KMS-11 (cell line): ENCODE measurements around the gene TMEM88.
A peak's percentile ranks its signal among the peaks of the same experiment; 100 is the strongest.

Source experiments
- H2AFZ ChIP-seq: fragments of 200-600 bp; sonication (generic); 2 replicates; pipeline ENCODE4 v1.6.1; 2016; ENCODE audit warnings: antibody characterized with exemption, mixed run types, low read depth
- H3K27ac ChIP-seq: fragments of 200-600 bp; sonication (generic); 2 replicates; pipeline ENCODE4 v1.6.1; 2016; ENCODE audit warnings: mild to moderate bottlenecking, mixed run types
- H3K27me3 ChIP-seq: fragments of 200-600 bp; sonication (generic); 2 replicates; pipeline ENCODE4 v1.6.1; 2017; ENCODE audit warnings: mild to moderate bottlenecking, low read depth, mixed run types, moderate library complexity; ENCODE audit not compliant: insufficient read depth
- H3K36me3 ChIP-seq: fragments of 200-600 bp; sonication (generic); 2 replicates; pipeline ENCODE4 v1.6.1; 2017; ENCODE audit warnings: mild to moderate bottlenecking, mixed run types; ENCODE audit not compliant: insufficient read depth
- H3K4me1 ChIP-seq: fragments of 200-600 bp; sonication (generic); 2 replicates; pipeline ENCODE4 v1.6.1; 2016; ENCODE audit warnings: mild to moderate bottlenecking, low read depth, mixed run types; ENCODE audit not compliant: poor library complexity, severe bottlenecking
- H3K4me2 ChIP-seq: fragments of 200-600 bp; sonication (generic); 2 replicates; pipeline ENCODE4 v1.7.0; 2016; ENCODE audit warnings: mild to moderate bottlenecking, mixed run types
- H3K4me3 ChIP-seq: fragments of 200-600 bp; sonication (generic); IDR thresholded peaks from 2 replicates; pipeline ENCODE4 v1.6.1; 2017; ENCODE audit warnings: low read depth, low read length, mixed read lengths; ENCODE audit not compliant: insufficient read depth
- H3K79me2 ChIP-seq: fragments of 200-600 bp; sonication (generic); 2 replicates; pipeline ENCODE4 v1.6.1; 2016; ENCODE audit warnings: low read depth, mixed run types; ENCODE audit not compliant: insufficient read depth
- H3K9ac ChIP-seq: fragments of 200-600 bp; sonication (generic); 2 replicates; pipeline ENCODE4 v1.6.1; 2016; ENCODE audit warnings: mild to moderate bottlenecking, mixed run types
- H4K20me1 ChIP-seq: fragments of 200-600 bp; sonication (generic); 2 replicates; pipeline ENCODE4 v1.6.1; 2016; ENCODE audit warnings: mild to moderate bottlenecking, mixed run types; ENCODE audit not compliant: insufficient read depth
- TF ChIP-seq, protein P1 (sequence below): fragments of 200-600 bp; sonication (generic); conservative IDR thresholded peaks from 2 replicates; pipeline ENCODE4 v1.6.1; 2017; ENCODE audit warnings: low read depth, mild to moderate bottlenecking, antibody characterized with exemption, low read length, moderate library complexity, mixed read lengths

Gene TMEM88

DNA sequence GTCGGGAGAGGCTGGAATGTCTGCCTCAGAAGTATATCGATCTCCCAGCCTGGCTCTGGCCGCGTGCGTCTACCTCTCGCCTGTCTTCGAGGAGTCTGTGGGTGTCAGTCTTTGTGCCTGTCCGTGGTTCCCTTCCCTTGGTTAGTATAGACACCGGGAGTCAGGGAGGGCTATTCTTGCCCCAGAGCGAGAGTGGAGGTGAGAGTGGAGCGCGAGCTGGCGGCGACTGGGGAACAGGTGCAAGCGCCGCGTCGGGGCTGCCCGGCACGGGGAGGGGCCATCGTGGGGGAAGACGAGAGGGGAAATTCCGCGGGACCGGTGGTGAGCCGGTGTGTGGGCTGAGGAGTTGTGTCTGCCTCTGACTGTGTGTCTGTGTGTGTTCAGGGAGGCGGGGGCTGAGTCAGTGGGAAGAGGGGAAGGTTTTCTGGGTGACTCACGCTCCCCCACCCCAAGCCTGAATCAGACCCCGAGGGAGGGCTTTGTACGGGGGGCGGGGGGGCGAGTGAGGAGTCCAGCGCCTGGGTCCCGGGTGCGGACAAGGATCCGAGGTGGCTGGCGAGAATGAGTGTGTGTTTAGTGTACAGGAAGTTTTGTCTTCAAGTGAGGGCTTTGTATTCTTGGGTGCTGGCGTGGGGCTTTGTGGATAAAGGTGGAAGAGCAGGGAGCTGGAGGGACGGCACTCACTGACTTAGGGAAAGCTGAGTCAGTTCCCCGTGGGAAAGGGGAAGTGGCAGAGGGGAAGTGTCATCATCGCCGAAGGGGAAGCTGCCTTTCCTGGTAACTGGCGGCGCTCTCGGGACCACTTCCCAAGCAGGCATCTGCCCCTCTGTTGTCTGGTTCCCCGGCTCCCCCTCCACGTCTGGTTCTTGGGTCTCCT lies 12.2 kb upstream of the TMEM88 start:
- Histone ChIP-seq H3K9ac (peak overlapping the region; percentile 51; the same call in 1 of the 2 replicates), H3K27me3 (no peaks in the 10 kb centered on the region), H3K36me3 (no peaks in the 10 kb centered on the region), H3K4me2 (0 out of 2 replicates have a peak overlapping the region, but pooled peaks have one; percentile 6), H3K27ac (peak overlapping the region; percentile 59), H3K4me3 (no peak overlapping the region), H4K20me1 (no peaks in the 10 kb centered on the region), H3K79me2 (no peaks in the 10 kb centered on the region), H2AFZ (no peak overlapping the region), H3K4me1 (peaks cover 5% of the 10 kb centered on the region)
- TF ChIP-seq, protein P1, sequence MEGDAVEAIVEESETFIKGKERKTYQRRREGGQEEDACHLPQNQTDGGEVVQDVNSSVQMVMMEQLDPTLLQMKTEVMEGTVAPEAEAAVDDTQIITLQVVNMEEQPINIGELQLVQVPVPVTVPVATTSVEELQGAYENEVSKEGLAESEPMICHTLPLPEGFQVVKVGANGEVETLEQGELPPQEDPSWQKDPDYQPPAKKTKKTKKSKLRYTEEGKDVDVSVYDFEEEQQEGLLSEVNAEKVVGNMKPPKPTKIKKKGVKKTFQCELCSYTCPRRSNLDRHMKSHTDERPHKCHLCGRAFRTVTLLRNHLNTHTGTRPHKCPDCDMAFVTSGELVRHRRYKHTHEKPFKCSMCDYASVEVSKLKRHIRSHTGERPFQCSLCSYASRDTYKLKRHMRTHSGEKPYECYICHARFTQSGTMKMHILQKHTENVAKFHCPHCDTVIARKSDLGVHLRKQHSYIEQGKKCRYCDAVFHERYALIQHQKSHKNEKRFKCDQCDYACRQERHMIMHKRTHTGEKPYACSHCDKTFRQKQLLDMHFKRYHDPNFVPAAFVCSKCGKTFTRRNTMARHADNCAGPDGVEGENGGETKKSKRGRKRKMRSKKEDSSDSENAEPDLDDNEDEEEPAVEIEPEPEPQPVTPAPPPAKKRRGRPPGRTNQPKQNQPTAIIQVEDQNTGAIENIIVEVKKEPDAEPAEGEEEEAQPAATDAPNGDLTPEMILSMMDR = no peak

DNA sequence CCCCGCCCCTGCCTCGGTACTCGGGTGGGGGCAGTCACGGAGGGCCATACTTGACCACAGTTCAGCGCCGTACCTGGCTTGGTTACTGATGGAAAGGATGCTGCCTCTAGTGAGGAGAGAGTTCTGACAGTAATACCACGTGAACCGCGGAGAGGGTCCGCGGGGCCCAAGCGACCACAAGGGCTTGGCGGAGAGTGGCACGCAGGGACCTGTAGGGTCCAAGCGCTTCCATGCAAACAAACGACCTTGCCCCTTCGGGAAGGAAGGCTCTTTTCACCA lies 11.7 kb upstream of the TMEM88 start:
- Histone ChIP-seq H3K27ac (peak overlapping the region; percentile 59), H3K4me3 (no peak overlapping the region), H4K20me1 (no peaks in the 10 kb centered on the region), H3K4me2 (peak overlapping the region; percentile 6; the same call in 1 of the 2 replicates), H3K9ac (peak overlapping the region; percentile 51; the same call in 1 of the 2 replicates), H2AFZ (no peak overlapping the region), H3K79me2 (no peaks in the 10 kb centered on the region), H3K27me3 (no peaks in the 10 kb centered on the region), H3K4me1 (peaks cover 4% of the 10 kb centered on the region), H3K36me3 (no peaks in the 10 kb centered on the region)
- TF ChIP-seq, protein P1 = no peak

DNA sequence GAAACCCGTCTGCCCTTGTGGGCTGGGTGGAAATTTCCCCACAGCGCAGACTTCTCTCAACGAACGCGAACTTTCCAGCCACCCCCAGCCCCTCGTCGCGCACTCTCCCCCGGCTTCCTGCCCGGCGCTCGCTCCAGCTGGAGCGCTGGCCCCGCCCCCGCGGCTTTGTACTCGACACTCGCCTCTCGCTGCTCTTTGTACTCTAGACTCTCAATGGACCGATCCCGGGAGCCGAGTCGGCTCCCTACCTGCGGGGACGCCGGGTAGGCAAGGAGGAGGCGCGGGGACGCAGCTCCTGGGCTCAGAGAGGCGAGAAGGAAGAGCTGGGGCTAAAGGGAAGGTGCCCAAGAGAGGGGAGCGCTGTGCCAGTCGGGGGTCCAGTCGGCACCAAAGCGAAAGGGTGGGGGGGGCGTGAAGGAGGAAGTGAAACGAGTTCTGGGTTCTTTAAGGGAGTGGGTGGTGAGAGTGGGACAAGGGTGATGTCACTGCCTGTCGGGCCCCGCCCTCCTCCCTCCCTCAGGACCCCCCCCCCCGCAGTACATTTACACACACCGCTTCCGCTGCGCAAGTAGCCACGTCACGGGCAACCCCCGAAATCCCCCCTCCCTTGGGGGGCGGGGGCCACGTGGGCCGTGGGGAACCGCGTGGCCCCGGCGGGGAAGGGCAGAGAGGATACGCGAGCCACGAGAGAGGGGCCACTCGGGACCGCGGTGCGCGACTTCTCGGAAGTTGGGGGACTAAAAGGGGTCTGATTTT lies 11.2 kb upstream of the TMEM88 start:
- Histone ChIP-seq H3K27me3 (no peaks in the 10 kb centered on the region), H3K4me2 (peak overlapping the region; percentile 17; the same call in 1 of the 2 replicates), H3K79me2 (no peaks in the 10 kb centered on the region), H3K4me3 (no peak overlapping the region), H3K27ac (peak overlapping the region; percentile 79), H3K36me3 (no peaks in the 10 kb centered on the region), H4K20me1 (no peaks in the 10 kb centered on the region), H3K4me1 (peaks cover 2% of the 10 kb centered on the region), H3K9ac (peak overlapping the region; percentile 69), H2AFZ (no peak overlapping the region)
- TF ChIP-seq, protein P1 = no peak

DNA sequence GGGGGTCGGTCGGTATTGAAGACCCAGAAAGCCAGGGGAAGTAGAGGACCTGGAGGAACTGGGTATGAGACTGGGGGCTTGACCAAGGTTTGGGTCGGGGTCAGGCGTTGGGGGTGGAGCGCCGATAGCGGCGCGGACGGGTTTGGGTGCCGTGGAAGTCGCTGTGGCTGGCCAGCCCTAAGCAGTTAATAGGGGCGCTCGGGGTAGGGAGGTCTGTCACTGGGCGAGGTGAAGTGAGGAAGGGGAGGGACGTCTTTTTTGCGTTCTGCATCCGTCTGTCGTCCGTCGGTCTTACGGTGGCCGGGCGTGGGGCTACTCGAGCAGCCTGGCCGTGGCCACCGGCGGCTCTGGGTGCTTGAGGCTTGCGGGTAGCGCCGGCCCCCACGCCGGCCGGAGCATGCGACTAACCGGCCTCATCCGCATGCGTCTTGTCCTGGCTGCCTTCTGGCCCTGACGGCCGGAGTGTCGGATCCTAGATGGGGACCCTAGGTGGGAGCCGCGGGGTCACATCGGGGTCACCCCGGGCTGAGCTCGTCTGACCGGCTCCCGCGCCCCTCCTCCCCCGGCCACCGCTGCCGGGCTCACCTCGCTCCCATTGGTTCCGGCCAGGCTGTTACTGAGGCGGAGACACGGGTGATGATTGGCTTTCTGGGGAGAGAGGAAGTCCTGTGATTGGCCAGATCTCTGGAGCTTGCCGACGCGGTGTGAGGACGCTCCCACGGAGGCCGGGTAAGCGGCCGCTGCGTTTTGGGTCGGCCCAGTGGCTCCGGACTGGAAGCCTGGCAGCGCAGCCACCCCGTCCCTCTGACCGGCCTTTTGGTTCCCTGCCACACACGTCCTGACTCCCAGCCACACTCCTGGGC lies 10.3 kb upstream of the TMEM88 start:
- Histone ChIP-seq H3K36me3 (no peaks in the 10 kb centered on the region), H2AFZ (no peak overlapping the region), H3K79me2 (no peaks in the 10 kb centered on the region), H3K27me3 (no peaks in the 10 kb centered on the region), H3K4me2 (0 out of 2 replicates have a peak overlapping the region, but pooled peaks have one; percentile 17), H3K27ac (peak overlapping the region; percentile 79), H3K4me1 (no peaks in the 10 kb centered on the region), H3K4me3 (no peak overlapping the region), H3K9ac (peak overlapping the region; percentile 69), H4K20me1 (no peaks in the 10 kb centered on the region)
- TF ChIP-seq, protein P1 = no peak
